ENCODE results near the gene COG4.

- no peak for TF ChIP-seq CTCF (IDR thresholded peaks at IDR 0.05)
- no peak for TF ChIP-seq POLR2A (IDR thresholded peaks at IDR 0.05; ENCODE audit: low read length)
- no peak for TF ChIP-seq CHD2 (IDR thresholded peaks at IDR 0.05; ENCODE audit: low read length, partially characterized antibody)
- TF ChIP-seq EP300 (IDR thresholded peaks at IDR 0.05): no peak
- no peak for TF ChIP-seq MYC (IDR thresholded peaks at IDR 0.05; ENCODE audit: borderline replicate concordance, low read length)
- no peak for TF ChIP-seq BCL3 (IDR thresholded peaks at IDR 0.05)
- TF ChIP-seq JUN (IDR thresholded peaks at IDR 0.05): no peak
- TF ChIP-seq BHLHE40 (IDR thresholded peaks at IDR 0.05; ENCODE audit: low read depth, low read length): no peak
- no peak for TF ChIP-seq POLR2AphosphoS2 (conservative IDR thresholded peaks at IDR 0.05; ENCODE audit: low read length)
- TF ChIP-seq REST (IDR thresholded peaks at IDR 0.05): no peak
- TF ChIP-seq ELK1 (IDR thresholded peaks at IDR 0.05; ENCODE audit: low read depth, low read length): no peak
These were observed 78.9 kb downstream of the COG4 start for GRCh38 chr16:70444249-70445063.

Data from A549 (cell line).